ENCODE measurements around the gene SORD. TPM values are rescaled to one million over a fixed set of nuclear protein-coding genes. Genes with fewer than 3 reads are reported as not detected.
"Not testable (repeated sequence)": the region's sequence is repeated elsewhere in the genome, so short reads cannot be mapped to it uniquely, and the experiment has no call there.

SORD gene
- total RNA-seq, 1 experiment from 2014 or later = 44.3 TPM

DNA sequence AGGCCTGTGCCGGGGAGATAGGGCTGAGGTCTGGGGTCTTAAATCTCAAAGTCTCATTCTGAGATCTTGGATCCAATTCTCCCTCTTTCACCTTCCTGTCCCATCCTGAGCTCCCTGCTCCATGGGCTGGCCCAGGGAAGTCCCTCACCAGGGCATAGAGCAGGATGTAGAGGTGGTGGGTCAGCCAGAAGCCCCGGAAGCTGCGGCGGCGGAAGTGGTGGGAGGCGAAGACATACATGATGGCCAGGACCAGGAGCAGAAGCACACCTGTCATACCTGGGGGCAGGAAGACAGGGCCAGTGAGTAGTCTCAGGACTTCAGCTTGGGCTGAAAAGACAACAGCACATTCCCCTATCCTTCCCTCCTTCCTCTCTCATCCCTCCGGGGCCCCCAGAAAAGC is 74.5 kb downstream of the SORD start:
- no peak for DNase-seq (ENCODE audit: low read depth)

- no peak for DNase-seq (ENCODE audit: low read depth)
Measured at GRCh38 chr15:45099549-45100165, 76.7 kb downstream of the SORD start.

- DNase-seq (ENCODE audit: low read depth) = no peak
Measured at GRCh38 chr15:45100884-45101625, 78.1 kb downstream of the SORD start.

GRCh38 chr15:45101749-45102148 is 78.8 kb downstream of the SORD start:
- no peak for DNase-seq (ENCODE audit: low read depth)

DNA sequence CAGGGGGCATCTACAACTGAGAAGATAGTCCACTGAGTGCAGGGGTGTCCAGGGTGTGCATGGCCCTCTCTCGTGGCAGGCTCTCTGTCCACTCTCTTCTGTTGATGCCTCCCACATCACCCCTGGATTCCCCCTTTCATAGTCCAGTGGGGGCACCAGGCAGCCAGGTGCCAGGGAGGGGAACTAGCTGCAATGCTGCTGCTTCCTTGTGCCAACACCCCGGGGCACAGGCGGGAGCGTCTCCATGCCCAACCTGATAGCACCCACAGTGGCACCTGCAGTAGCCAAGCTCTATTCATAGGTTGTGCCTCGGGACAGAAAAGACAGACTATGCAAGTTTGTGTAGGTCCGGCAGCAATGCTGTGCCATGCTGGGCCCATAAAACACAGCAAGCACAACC is 79.2 kb downstream of the SORD start:
- no peak for DNase-seq (ENCODE audit: low read depth)

GRCh38 chr15:45104170-45104569 is 81.2 kb downstream of the SORD start:
- not testable (repeated sequence) for DNase-seq (ENCODE audit: low read depth)

DNA sequence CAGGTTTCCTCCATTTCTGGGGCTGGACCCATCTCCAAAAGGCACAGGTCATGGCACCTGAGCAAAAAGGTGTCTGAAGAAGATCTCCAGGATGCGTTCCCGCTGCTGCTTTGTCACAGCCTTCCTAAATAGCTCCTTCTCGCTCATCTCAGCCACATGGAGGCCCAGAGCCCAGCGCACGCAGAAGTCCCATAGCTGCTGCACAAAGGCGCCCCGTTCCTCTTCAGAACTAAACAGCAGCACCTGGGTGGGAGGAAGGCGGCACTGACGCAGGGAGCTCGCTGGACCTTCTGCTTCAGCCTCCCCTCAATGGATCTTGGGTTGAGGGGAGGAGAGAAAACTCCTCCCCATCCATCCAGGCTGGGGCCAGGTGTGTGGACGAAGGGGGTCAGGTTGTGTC is 82.6 kb downstream of the SORD start:
- no peak for DNase-seq (ENCODE audit: low read depth)

DNA sequence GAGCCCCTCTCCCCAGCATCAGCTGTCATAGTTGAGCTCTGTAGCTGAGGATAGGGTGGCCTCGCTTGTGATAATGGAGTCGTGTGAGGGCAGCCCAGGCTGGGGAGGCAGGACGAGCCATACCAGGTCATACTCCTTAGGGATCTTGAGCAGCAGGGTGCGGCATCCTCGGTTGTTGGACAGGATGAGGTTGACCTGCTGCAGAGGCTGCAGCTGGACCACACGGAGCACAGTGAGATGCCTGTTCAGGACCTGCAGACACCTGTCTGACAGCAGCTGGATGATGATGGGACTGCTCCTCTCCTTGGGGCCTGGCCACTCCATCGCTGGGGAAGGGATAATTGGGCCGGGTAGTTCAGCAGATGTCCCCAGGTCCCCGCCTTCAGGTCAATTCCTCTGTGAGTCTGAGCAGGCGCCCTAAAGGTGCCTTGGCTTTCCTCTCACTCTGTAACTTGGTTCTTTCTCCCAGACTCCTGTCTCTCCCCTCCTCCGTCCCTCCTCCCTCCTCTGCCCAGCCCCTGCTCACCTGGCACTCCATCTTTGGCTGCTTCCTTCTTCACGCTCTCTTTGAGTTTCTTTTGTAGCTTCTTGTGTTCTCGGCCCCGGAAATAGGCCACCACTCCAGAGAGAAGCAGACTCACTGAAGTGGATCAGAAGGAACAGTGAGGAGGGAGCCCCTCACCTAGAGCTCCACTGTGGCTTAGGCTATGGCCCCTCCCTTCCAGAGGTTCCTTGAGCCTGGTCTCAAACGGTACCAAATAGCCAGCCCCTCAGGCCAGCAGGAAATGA is 83.2 kb downstream of the SORD start:
- no peak for DNase-seq (ENCODE audit: low read depth)

DNA sequence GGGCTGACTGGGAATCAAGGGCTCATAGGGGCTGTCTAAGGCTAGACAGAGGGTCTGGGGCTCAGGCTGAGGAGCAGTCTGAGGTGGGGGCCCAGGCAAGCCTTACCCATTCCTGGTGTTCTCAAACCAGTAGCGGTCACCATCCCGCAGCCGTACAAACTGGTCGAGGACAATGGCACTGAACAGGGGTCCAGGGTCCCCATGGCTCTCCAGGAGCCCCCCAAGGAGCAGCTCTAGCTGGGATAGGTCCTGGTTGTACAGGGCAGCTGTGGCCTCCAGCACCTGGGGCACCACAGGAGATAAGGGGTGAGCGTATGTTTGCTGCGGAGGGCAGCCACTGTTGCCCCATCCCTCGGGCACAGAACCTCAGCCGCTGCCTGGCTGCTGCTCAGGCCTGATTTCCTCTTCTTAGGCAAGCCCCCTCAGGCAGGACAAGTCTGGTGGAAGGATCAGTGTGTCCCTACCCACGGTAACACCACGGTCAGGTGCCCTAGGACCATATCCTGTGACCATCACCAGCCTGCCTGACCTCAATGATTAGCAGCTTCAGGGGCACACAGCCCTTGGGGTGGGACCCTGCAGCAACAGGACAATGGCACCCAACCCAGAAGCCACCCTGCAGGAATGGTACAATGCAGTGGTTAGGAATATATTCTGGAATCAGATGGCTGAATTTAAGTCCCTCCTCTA is 85.1 kb downstream of the SORD start:
- no peak for DNase-seq (ENCODE audit: low read depth)

- DNase-seq (ENCODE audit: low read depth) = no peak
Measured at GRCh38 chr15:45110256-45110820, 87.3 kb downstream of the SORD start.

DNA sequence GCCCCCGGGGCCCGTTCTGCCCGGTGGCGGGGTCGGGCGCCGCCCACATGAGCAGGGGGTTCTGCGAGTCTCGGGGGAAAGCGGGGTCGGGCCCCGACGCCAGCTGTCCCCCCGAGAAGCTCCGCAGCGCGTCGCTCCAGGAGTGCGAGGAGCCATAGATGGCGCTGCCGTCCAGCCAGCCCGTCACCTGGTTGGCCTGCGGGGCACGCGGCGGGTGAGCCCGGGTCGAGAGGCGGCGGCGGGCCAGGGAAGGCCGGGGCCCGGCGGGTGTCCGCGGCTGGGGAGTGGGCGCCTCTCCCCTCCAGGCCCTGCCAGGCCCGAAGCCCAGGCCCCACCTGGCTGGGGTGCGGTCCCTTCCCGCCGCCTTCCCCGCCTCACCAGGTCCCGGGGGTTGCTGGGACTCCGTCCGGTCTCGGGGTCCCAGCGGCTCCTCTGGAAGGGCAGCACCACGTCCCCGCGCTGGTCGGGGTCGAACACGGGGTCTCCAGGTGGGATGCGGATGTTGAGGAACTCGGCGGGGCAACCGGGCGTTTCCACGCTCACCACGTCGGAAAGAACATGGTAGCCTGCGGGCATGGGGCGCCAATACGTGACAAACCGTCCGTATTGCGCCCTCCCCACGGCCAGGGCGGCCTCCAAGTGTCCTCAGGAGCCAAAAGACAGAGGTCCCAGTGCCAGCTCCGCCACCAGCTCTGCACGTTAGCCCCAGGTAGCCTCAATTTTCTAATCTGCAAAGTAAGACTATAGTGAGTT is 88.6 kb downstream of the SORD start:
- DNase-seq (ENCODE audit: low read depth) = no peak

DNA sequence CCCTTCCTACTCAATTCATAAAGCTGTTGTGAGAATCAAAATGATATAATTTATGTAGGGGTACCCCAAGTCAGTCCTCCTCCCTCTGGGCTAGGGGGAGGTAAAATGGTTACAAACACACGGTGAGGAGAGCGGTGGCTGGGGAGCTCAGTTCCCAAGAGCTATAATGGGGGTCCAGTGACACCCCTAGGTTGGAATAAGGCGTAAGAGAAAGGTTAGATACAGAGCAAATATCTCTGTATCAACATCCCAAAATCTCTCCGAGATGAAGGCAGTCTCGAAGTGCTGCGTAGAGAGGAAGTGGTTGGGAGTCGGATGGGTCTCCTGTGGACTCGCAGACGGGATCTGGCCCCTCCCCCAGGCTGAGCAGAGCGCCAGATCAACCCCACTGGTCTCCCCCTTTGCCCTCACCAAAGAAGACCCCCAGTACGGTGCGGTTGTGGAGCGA is 89.2 kb downstream of the SORD start:
- no peak for DNase-seq (ENCODE audit: low read depth)

GRCh38 chr15:45112591-45113379 is 89.8 kb downstream of the SORD start:
- DNase-seq (ENCODE audit: low read depth) = no peak

DNA sequence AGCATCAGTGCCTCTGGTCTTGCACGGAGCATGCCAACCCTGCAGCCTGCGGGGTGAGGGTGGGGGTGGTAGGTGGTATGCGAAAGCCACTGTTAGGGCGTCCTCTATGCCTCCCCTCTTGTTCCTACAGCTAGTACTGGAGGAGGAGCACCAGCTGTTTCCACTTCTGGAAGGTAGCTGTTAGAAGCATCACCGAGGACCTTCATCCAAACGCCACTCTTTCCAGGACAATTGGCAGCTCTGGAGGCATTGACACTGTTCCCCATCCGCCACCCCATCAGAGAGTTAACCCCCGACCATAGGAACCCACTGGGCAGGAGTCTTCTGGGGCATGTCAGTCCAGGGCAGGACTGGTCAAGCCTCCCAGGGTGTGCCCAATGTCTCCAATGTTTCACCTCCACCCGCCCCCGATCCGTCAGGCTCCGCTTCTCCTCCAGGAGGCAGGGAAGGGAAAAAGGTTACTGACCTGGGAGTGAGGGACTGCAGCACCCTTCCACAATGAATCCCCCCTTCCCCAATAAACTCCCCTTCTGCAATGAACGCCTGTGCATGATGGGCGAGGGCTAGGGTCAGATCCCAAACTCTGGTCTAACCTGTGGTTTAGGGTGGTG is 90.5 kb downstream of the SORD start:
- DNase-seq (ENCODE audit: low read depth) = no peak

- DNase-seq (ENCODE audit: low read depth) = no peak
Measured at GRCh38 chr15:45114076-45114750, 91.2 kb downstream of the SORD start, which contains the start of the genes DUOX2 and DUOXA2. DUOX2 (minus strand) TSS chr15:45114172; CDS start chr15:45113411, 761 bp downstream. DUOXA2 (plus strand) TSS chr15:45114326; CDS start chr15:45114606, 280 bp downstream.

DNA sequence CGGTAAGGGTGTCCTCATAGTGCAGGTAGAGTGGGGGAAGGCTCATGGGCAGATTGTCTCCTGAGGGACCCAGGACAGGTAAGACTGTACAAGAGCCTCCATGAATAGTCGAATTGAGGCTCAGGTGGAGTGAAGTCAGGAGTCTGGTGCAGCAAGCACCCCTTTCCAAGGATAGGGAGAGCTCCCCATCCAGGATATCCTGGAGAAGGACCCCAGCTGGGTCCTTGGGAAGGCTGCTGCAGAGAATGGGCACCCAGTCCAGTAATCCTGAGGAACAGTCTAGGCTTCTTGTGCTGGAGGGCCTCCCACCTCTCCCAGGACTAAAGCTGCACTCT is 91.7 kb downstream of the SORD start:
- DNase-seq (ENCODE audit: low read depth) = no peak

DNA sequence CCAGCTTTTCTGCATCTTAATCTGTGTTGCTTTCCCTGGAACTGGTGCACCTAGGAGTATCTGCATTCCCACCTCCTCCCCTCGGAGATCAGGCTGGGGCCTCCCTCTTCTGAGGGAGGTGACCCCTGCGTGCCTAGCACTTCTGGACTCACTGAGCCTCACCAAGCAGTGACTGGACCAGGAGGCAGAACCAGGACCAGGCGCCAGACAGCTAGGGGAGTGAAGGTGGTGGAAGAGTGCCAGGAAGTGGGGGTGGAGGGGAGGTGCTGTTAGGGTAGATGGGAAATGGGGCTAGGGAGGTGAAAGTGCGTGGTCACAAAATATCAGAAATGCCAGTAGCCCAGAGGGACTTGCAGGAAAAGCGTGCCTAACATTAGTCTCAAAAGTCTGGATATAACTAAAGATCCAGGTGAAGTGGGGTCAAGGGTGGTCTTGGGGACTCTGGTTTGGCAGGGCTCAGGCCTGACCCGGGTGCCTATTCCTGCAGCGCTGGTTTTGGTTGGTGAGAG is 92.4 kb downstream of the SORD start:
- no peak for DNase-seq (ENCODE audit: low read depth)

DNA sequence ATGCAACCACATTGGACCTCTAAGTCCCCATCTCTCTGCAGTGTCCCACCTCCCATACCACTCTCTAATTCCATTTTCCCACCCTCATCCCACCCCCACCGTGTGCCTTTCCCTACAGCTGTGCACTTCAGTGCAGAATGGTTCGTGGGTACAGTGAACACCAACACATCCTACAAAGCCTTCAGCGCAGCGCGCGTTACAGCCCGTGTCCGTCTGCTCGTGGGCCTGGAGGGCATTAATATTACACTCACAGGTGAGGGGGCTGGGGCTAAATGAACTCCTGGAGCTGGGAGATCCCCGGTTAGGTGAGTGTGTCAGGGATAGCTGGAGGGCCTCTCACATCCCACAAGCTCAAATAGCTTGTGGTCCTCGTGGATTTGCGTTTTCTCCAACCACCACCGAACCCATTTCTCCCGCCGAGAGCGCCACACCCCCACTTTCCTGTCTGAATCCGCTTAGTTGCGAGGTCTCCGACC is 93.0 kb downstream of the SORD start:
- no peak for DNase-seq (ENCODE audit: low read depth)

All from LHCN-M2 (cell line).